Measurements from ENCODE around the gene C18orf32. TPM values are rescaled to one million over a fixed set of nuclear protein-coding genes. Genes with fewer than 3 reads are reported as not detected.

The C18orf32 gene
- polyA plus RNA-seq, 3 donors, result 27.5 to 134 (median 115) TPM

DNA sequence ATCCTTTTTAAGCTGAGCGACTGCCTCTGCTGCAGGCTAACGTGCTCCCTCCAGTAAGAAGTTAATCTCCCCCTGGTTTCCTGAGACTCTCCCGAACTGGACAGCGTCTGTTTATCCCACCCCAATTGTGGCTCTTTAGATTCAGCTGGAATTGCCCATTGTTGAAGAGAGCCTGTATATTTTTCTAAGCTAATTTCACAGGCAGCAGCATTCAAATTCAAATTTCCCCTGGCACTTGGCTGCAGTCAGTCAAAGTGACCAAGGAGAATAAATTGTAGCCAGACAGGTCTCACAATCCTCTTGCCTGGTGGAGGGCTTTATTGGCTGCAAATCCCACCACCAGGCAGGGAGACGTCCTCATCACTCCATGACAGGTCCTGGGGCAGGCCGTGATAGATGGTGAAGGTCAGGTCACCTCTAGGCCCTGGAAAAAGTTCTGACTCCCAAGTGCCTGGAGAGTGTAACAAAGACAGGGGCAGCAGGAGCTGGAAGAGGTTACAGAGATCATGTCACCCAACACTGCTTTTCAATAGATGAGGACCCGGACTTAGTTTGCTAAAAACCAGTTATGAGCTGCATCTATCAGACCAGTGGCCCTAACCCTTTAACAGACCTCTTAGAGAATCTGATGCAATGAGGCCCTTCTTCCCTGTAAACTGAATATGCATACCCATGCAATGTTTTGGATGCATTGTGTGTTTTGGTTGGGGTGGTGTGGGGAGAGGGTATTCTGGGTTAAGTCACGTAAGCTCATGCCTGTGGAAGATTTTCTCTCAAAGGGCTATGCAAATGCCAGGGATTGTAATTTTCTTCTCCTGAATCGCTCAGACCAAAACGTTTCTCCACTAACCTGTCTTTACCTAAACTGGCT is 32.3 kb upstream of the C18orf32 start:
- no peak for DNase-seq
- TF ChIP-seq CTCF (IDR thresholded peaks at IDR 0.05), result no peak
- H3K36me3 ChIP-seq (replicated peaks in 1 of 2; ENCODE audit: control insufficient read depth in 1 of 2, insufficient read depth in 2 of 2, low read length in 2 of 2), result no peaks in the 10 kb centered on the region
- H3K4me2 ChIP-seq (replicated peaks; ENCODE audit: extremely low read depth, low read length, poor library complexity, severe bottlenecking), result no peak overlapping the region
- Mint-ChIP-seq H3K27ac (no peak overlapping the region), H3K9me3 (no peaks in the 10 kb centered on the region), H3K27me3 (ENCODE audit: low read depth in 3 of 3) (peaks cover 1 to 5% (median 2%) of the 10 kb centered on the region in 3 donors), H3K36me3 (no peaks in the 10 kb centered on the region), H3K4me3 (no peak overlapping the region), H3K4me1 (no peaks in the 10 kb centered on the region)
- no peak overlapping the region for H2AFZ ChIP-seq (ENCODE audit: insufficient read depth, low read depth, low read length, poor library complexity, severe bottlenecking)
- no peaks in the 10 kb centered on the region for H3K9me3 ChIP-seq (replicated peaks in 1 of 2; ENCODE audit: control insufficient read depth in 1 of 2, insufficient read depth in 1 of 2, low read length in 2 of 2)
- H3K4me1 ChIP-seq (ENCODE audit: control insufficient read depth in 1 of 2, insufficient read depth in 2 of 2, low read length in 2 of 2), result no peaks in the 10 kb centered on the region
- no peak overlapping the region for H3K9ac ChIP-seq (ENCODE audit: insufficient read depth, low read length, poor library complexity, severe bottlenecking)
- H3K27me3 ChIP-seq (ENCODE audit: control insufficient read depth in 2 of 2, insufficient read depth in 2 of 2, low read length in 2 of 2), result no peaks in the 10 kb centered on the region
- H3K79me2 ChIP-seq (ENCODE audit: insufficient read depth, low read length), result no peaks in the 10 kb centered on the region
- intact Hi-C loops (cut with micrococcal nuclease), result no loop called here
- no peaks in the 10 kb centered on the region for H4K20me1 ChIP-seq (ENCODE audit: insufficient read depth, low read length)
- no peak overlapping the region for H3K27ac ChIP-seq (ENCODE audit: low read depth in 1 of 2, low read length in 2 of 2)
- 92% methylated on average over 5 of the region's 10 CpGs for WGBS (ENCODE audit: insufficient coverage)
- no peak overlapping the region for H3K4me3 ChIP-seq (replicated peaks in 1 of 3; ENCODE audit: low read depth in 2 of 3, low read length in 3 of 3)

- H3K27ac Mint-ChIP-seq, result no peak overlapping the region
- WGBS (ENCODE audit: insufficient coverage), result no CpG with 5 or more reads among the region's 2 CpGs
- Histone ChIP-seq H3K79me2 (ENCODE audit: insufficient read depth, low read length) (no peaks in the 10 kb centered on the region), H4K20me1 (ENCODE audit: insufficient read depth, low read length) (no peaks in the 10 kb centered on the region), H2AFZ (ENCODE audit: insufficient read depth, low read depth, low read length, poor library complexity, severe bottlenecking) (no peak overlapping the region), H3K4me3 (replicated peaks in 1 of 3; ENCODE audit: low read depth in 2 of 3, low read length in 3 of 3) (no peak overlapping the region), H3K4me1 (ENCODE audit: control insufficient read depth in 1 of 2, insufficient read depth in 2 of 2, low read length in 2 of 2) (no peaks in the 10 kb centered on the region), H3K9ac (ENCODE audit: insufficient read depth, low read length, poor library complexity, severe bottlenecking) (no peak overlapping the region), H3K36me3 (replicated peaks in 1 of 2; ENCODE audit: control insufficient read depth in 1 of 2, insufficient read depth in 2 of 2, low read length in 2 of 2) (no peaks in the 10 kb centered on the region), H3K9me3 (replicated peaks in 1 of 2; ENCODE audit: control insufficient read depth in 1 of 2, insufficient read depth in 1 of 2, low read length in 2 of 2) (no peaks in the 10 kb centered on the region), H3K4me2 (replicated peaks; ENCODE audit: extremely low read depth, low read length, poor library complexity, severe bottlenecking) (no peak overlapping the region), H3K27ac (ENCODE audit: low read depth in 1 of 2, low read length in 2 of 2) (no peak overlapping the region), H3K27me3 (ENCODE audit: control insufficient read depth in 2 of 2, insufficient read depth in 2 of 2, low read length in 2 of 2) (no peaks in the 10 kb centered on the region)
- no peaks in the 10 kb centered on the region for H3K4me1 Mint-ChIP-seq
- no peak overlapping the region for H3K4me3 Mint-ChIP-seq
- TF ChIP-seq CTCF (IDR thresholded peaks at IDR 0.05), result no peak
- H3K9me3 Mint-ChIP-seq, result no peaks in the 10 kb centered on the region
- DNase-seq, result no peak
- peaks cover 2 to 4% (median 2%) of the 10 kb centered on the region in 3 donors for H3K27me3 Mint-ChIP-seq (ENCODE audit: low read depth in 3 of 3)
- no peaks in the 10 kb centered on the region for H3K36me3 Mint-ChIP-seq
- intact Hi-C loops (cut with micrococcal nuclease), result no loop called here
These were observed 30.4 kb upstream of the C18orf32 start for GRCh38 chr18:49517483-49517882.
